GM21515 (cell line): ENCODE results near the gene CRISPLD2.

ENCODE experiments used
- ATAC-seq: cut with Tn5 transposase; IDR thresholded peaks from one replicate; pipeline ENCODE4 v1.9.1; 2021; ENCODE audit not compliant: unreplicated experiment

CRISPLD2 gene

DNA sequence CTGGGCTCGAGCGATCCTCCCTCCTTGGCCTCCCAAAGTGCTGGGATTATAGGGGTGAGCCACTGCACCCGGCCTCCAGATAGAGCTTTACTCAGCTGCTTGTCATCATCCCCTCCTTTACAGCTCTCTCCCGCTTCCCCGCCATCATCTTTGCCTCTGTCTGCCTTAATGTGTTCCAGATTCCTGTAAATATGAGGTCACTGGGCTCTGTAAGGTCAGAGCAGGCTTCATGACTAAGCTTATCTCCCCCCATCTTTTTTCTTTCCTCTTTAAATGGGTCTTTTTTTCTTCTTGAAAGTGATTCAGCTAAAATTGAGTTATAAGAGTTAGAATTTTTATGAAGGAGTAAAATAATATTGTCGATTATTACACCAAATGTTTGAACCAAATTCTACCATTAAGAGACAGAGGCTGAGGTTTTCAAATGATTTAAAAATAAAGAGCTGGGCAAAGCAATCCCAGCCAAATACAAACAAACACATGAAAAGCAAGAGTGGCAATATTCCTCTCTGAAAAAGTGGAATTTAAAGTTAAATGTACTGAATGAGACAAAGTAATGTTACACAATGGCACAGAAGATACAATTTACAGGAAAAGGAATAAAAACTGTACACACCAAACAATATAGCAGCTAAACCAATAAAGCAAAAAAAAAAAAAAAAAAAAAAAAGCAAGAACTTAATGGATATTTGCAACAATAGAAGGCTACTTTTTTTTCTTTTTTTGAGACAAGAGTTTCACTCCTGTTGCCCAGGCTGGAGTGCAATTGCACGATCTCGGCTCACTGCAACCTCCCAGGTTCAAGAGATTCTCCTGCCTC lies 62.1 kb downstream of the CRISPLD2 start:
- ATAC-seq = no peak

GRCh38 chr16:84883301-84883700 lies 63.5 kb downstream of the CRISPLD2 start:
- no peak for ATAC-seq

- no peak for ATAC-seq
Observed at GRCh38 chr16:84884246-84884595, 64.4 kb downstream of the CRISPLD2 start.

DNA sequence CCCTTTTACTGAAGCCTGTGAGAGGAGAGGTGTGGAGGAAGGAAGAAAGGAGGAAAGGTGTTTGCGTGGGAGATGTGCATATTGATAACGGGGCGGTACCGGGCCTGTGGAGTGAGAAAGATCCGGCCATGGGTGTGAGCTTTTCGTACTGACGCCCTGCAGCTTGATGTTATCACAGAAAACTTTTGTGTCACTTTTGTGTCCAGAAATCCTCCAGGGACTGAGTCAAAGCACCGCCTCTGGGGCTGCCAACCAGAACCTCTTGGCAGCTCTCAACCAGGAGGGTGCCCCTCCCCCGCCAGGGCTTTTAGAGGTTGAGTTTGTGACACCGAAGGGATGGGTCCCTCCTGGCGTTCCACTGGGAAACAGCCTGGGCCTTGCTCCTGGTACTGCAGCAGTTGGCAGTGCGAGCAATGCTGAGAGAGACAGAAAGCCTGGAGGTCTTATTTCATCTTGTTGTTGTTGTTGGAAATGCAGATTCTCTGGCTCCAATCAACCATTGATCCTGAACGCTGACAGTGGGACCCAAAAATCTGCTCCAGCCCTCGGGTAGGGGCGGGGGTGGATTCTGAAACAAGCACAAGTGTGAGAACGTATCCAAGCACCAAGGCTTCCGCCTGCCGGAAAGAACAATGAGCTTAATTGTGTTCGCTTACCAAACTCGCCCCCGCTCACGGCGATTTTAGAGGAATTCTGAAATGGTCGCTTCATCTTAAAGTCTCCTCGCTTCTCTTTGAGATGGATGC lies 65.0 kb downstream of the CRISPLD2 start:
- no peak for ATAC-seq

- no peak for ATAC-seq
Observed at GRCh38 chr16:84885342-84885910, 65.6 kb downstream of the CRISPLD2 start.

GRCh38 chr16:84886497-84887090 lies 66.8 kb downstream of the CRISPLD2 start:
- ATAC-seq = no peak

GRCh38 chr16:84887207-84887606 lies 67.4 kb downstream of the CRISPLD2 start:
- ATAC-seq = no peak

GRCh38 chr16:84888450-84888849 lies 68.7 kb downstream of the CRISPLD2 start:
- no peak for ATAC-seq

DNA sequence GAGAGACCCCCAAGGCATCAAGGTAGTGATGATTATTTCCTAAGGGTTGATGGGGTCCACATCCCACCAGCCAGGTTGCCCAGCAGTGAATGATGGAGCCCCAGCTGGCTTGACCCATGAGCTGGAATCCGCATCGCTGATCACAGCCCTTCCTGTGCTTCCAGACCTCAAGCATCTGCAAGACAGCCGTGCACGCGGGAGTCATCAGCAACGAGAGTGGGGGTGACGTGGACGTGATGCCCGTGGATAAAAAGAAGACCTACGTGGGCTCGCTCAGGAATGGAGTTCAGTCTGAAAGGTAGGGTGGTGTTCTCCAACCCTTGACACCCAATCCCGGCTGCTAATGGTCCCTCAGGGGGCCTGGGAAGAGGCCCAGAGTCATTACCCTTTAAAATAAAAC lies 69.3 kb downstream of the CRISPLD2 start:
- ATAC-seq = no peak

DNA sequence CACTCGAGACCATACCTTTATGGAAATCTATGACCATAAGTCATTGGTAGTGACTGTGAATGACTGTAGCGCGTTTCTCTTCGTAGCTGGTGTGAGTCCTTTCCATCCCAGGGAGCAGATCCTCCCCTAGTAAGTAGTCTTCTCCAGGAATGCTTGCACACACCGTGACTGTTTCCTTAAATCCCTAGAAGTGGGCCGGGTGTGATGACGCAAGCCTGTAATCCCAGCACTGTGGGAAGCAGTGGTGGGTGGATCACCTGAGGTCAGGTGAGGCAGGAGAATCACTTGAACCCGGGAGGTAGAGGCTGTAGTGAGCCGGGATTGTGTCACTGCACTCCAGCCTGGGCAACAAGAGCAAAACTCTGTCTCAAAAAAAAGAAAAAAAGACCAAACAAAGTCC lies 70.6 kb downstream of the CRISPLD2 start:
- ATAC-seq = no peak

- no peak for ATAC-seq
Observed at GRCh38 chr16:84891149-84891795, 71.5 kb downstream of the CRISPLD2 start.

DNA sequence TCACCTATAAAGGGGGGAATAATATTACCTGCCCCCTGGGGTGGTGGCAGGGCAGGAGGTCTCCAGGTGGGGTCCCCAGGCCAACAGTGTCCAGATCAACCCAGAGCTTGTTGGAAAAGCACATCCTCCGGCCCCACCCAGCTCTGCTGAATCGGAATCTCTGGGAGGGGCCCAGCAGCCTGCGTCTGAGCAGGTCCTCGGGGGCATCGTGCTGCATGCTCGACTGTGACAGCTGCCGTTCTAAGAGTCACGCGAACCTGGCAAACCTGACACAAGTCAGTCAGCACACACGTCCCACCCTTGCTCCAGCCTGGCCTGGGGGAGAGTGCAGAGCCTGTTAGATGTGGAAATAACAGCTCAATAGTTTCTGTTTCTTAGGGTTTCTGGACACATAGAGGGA lies 72.3 kb downstream of the CRISPLD2 start:
- ATAC-seq = no peak

- no peak for ATAC-seq
Observed at GRCh38 chr16:84893467-84893848, 73.7 kb downstream of the CRISPLD2 start.

- ATAC-seq = no peak
Observed at GRCh38 chr16:84893849-84894599, 74.2 kb downstream of the CRISPLD2 start.

DNA sequence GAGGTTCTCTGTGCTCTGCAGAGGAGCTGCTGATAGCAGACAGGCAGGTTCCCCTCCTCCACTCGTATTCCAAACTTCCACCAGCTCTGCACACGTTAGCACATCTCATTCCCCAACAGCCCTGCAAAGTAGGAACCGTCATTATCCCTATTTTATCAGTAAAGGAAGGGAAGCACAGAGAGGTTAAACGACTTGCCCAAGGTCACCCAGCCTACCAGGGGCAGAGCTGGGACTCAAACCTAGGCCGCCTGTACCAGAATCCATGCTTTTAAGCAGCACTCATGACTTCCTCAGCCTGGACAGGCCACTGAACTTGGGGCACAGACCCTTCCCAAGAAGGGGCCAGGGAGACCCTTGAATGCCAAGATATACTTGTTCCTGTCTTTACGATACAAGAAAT lies 75.2 kb downstream of the CRISPLD2 start:
- ATAC-seq = no peak

DNA sequence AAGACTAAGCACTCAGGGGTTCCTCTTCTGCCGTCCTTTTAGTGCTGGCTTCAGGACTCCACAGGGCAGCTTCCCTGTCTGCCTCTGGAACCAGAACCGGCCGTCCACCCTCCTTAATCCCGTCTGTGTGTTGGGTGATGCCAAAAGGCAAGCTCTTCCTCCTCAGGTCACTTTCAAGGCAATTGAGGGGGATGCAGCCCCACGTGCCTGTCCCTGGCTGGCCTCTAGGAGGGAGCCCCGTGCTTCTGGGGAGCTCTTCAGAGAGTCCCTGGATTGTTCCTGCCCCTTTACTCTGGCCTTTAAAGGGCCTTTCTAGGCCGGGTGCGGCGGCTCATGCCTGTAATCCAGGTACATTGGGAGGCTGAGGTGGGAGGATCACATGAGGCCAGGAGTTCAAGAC lies 77.1 kb downstream of the CRISPLD2 start:
- ATAC-seq = no peak

DNA sequence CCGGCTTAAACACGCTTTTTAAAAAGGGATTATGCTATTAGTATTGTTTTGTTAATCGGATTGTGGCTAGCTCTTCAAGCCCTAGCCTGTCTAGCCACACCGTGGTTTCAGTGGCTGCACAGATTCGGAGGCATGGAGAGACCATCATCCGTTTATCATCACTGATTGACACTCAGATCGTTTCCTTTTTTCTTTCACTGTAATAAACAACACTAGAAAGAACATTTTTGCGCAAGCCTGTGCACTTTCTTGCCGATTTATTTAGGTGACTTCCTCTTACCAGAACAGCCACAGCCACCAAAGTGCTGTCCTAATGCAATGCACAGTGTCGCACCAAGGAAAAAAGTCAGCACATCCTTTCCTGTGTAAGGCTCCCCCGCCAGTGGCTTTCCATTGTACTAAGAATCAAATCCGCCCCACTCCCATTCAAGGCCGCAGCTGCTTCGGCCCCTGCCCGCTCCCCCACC lies 78.2 kb downstream of the CRISPLD2 start:
- no peak for ATAC-seq

DNA sequence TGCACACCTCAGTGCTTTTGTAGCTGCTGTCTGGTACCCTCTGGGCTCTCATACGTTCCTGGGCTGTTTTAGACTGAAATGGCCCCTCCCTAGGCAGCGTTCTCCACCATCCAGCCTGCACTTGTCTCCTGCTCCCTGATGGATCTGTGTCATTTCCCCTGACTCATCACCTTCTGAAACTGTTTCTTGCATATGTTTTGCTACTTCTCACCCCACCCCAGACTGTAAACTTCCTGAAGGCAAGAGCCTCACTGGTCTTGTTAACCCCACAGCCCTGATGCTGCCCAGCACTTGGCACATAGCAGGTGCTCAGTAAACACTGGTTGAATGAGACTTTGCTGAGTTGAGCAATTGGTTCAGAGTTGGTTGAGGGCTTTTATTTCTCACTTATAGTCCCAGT lies 78.7 kb downstream of the CRISPLD2 start:
- no peak for ATAC-seq

DNA sequence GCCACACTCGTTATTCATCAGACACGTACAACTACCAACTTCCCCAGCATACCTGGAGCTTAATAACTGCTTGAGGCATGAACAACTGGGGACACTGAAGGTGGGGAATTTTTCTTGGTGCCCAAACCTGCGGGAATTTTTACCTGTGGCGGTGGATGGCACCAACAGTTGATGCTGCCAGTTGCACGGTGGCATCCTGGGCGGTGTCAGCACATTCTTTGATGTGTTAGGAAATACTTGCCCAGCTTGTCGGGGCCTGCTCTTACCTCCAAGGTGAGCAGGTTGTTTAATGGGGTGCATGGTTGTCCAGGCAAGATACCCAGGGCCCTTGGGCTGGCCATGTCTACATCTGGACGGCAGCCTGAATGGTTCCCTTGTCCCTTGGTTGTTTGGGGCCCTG lies 79.6 kb downstream of the CRISPLD2 start:
- ATAC-seq = no peak

DNA sequence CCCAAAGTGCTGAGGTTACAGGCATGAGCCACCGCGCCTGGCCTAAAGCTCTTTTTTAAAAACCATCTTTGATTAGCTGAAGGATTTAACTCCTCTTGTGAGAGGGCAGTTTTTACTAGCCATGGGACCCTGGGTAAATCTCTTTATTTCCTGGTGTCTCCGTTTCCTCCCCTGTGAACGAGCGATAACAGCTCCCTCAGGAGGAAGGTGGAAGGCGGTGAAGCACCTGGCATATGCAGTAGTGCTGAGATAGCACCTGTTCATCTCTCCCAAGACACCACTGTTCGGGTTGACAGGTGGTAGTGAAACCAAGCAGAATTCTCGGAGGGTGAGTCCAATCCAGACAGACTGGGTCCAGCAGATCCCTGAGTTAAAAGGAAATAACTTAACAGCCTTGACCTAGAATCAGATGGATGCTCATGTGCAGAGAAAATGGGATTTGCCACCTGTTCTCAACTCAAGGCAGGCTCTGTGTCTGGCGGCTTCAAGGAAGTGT lies 86.2 kb downstream of the CRISPLD2 start:
- no peak for ATAC-seq
